A673 (cell line): ENCODE results near the gene MORC1.

Experiments
- EZH2 ChIP-seq: fragments of 200-600 bp; sonication (generic); IDR thresholded peaks from 2 replicates; pipeline ENCODE4 v1.6.1; 2017; ENCODE audit warnings: borderline replicate concordance, low read depth, mild to moderate bottlenecking, mixed read lengths, antibody characterized with exemption, low read length; ENCODE audit not compliant: poor library complexity, severe bottlenecking
- TF ChIP-seq, protein P1 (sequence below): fragments of 300-800, 200-600 bp; sonication (generic); conservative IDR thresholded peaks from 2 replicates; pipeline ENCODE4 v1.5.1; 2017; ENCODE audit warnings: low read depth, mild to moderate bottlenecking, antibody characterized with exemption, low read length, moderate library complexity, mixed read lengths

DNA sequence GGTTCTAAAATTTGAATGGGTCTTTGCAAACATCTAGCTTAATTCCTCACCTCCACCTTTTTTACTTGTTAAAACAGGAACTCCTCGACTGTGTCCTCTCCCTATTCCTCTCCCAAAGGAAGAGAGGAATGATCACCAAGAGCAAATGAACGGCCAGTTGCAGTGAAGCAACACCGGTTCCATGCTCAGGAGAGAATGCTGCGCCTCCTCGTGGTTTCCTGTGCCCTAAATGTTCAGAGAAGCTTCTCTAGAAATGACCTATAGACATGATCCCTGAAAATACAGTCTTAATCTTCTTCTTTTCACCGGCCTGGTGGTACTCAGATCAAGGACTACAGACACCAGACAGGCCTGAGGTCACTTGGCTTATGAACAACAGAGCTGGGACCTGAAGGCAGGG, 99.1 kb downstream of the MORC1 start:
- TF ChIP-seq, protein P1, sequence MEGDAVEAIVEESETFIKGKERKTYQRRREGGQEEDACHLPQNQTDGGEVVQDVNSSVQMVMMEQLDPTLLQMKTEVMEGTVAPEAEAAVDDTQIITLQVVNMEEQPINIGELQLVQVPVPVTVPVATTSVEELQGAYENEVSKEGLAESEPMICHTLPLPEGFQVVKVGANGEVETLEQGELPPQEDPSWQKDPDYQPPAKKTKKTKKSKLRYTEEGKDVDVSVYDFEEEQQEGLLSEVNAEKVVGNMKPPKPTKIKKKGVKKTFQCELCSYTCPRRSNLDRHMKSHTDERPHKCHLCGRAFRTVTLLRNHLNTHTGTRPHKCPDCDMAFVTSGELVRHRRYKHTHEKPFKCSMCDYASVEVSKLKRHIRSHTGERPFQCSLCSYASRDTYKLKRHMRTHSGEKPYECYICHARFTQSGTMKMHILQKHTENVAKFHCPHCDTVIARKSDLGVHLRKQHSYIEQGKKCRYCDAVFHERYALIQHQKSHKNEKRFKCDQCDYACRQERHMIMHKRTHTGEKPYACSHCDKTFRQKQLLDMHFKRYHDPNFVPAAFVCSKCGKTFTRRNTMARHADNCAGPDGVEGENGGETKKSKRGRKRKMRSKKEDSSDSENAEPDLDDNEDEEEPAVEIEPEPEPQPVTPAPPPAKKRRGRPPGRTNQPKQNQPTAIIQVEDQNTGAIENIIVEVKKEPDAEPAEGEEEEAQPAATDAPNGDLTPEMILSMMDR = no peak
- no peak for TF ChIP-seq EZH2
